ENCODE results near the gene PPM1L.

PPM1L gene

GRCh38 chr3:160935413-160936095, 179.5 kb downstream of the PPM1L start:
- Histone ChIP-seq H3K27ac (ENCODE audit: low read length) (no peak overlapping the region), H3K4me1 (ENCODE audit: control insufficient read depth in 1 of 2, insufficient read depth in 2 of 2, low read length in 2 of 2) (peaks cover 0 to 5% of the 10 kb centered on the region in 2 donors)

DNA sequence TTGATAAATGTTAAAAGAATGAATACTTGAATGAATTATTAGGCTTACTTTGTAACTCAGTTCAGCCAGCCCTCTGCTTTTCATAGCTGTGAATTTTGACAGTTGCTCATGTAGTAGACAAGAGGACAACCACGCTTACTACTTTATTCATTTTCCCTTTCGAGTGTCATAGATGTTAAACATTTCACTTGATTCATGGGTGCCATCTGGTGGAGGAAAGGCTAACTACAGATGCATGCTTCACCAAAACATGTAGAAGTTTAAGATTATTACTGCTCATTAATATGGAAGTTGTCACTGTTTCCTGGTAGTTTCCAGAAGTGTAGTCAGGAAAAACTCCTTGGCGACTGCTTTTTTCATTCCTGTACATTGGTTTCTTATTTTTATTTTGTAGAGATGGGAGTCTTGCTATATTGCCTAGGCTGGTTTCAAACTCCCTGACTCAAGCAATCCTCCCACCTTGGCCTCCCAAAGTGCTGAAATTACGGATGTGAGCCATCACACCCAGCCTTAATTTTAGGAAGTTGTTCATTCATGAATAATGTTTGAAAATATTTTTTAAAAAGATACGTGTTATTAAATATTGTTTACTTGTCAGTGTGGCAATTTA, 186.0 kb downstream of the PPM1L start:
- Histone ChIP-seq H3K4me3 (ENCODE audit: low read depth in 1 of 2, low read length in 2 of 2) (no peak overlapping the region), H3K27me3 (ENCODE audit: low read depth, low read length) (no peaks in the 10 kb centered on the region), H3K36me3 (ENCODE audit: control insufficient read depth in 1 of 2, insufficient read depth in 2 of 2, low read length in 2 of 2) (no peaks in the 10 kb centered on the region), H3K9me3 (ENCODE audit: control insufficient read depth in 1 of 2, low read length in 2 of 2) (no peaks in the 10 kb centered on the region), H3K27ac (ENCODE audit: low read length) (no peak overlapping the region), H3K4me1 (ENCODE audit: control insufficient read depth in 1 of 2, insufficient read depth in 2 of 2, low read length in 2 of 2) (no peaks in the 10 kb centered on the region)

More at GRCh38 chr3:160935413-160936095, 179.5 kb downstream of the PPM1L start:
- Histone ChIP-seq H3K9me3 (ENCODE audit: control insufficient read depth in 1 of 2, low read length in 2 of 2) (no peaks in the 10 kb centered on the region), H3K36me3 (ENCODE audit: control insufficient read depth in 1 of 2, insufficient read depth in 2 of 2, low read length in 2 of 2) (no peaks in the 10 kb centered on the region), H3K27me3 (ENCODE audit: low read depth, low read length) (no peaks in the 10 kb centered on the region), H3K4me3 (ENCODE audit: low read depth in 1 of 2, low read length in 2 of 2) (no peak overlapping the region)

DNA sequence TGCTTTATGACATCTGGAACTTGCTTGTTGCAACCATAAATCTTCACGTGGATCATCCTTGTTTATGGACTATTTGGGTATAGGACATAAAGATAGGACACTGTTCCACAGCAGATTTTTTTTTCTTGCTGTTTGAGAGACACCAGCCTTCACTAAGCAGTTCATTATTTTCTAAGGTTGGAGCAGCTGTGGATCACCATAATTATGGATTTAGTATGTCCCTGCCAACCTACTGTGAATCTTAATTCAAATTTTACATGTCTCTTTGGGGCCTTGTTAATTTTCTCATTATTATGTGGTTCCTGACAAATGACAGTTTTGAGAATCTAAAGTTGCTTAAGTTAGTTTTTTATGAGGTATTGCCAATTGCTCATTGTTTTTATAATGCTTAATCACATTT, 188.0 kb downstream of the PPM1L start:
- no peak overlapping the region for H3K4me3 ChIP-seq (ENCODE audit: low read depth in 1 of 2, low read length in 2 of 2)
- no peak overlapping the region for H3K27ac ChIP-seq (ENCODE audit: low read length)
- no peaks in the 10 kb centered on the region for H3K36me3 ChIP-seq (ENCODE audit: control insufficient read depth in 1 of 2, insufficient read depth in 2 of 2, low read length in 2 of 2)
- no peaks in the 10 kb centered on the region for H3K4me1 ChIP-seq (ENCODE audit: control insufficient read depth in 1 of 2, insufficient read depth in 2 of 2, low read length in 2 of 2)
- H3K27me3 ChIP-seq (ENCODE audit: low read depth, low read length): no peaks in the 10 kb centered on the region
- no peaks in the 10 kb centered on the region for H3K9me3 ChIP-seq (ENCODE audit: control insufficient read depth in 1 of 2, low read length in 2 of 2)

DNA sequence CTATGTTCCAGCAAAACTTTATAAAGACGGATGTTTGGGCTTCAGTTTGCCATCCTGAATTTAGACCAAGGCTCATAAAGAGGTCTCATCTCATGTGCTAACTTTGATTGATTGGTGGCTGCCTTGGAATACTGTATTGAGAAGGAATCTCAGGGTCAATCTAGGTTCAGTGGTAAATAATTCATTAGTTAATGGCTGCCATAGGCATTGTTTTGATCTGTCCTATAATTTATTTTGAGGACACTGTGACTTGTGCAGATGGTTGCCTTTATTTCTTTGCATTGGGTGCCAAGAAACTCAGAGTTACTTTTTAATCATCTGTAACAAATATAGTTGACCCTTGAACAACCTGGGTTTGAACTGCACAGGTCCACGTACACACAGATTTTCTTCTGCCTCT, 189.3 kb downstream of the PPM1L start:
- H3K9me3 ChIP-seq (ENCODE audit: control insufficient read depth in 1 of 2, low read length in 2 of 2): no peaks in the 10 kb centered on the region
- no peaks in the 10 kb centered on the region for H3K4me1 ChIP-seq (ENCODE audit: control insufficient read depth in 1 of 2, insufficient read depth in 2 of 2, low read length in 2 of 2)
- H3K4me3 ChIP-seq (ENCODE audit: low read depth in 1 of 2, low read length in 2 of 2): no peak overlapping the region
- no peaks in the 10 kb centered on the region for H3K27me3 ChIP-seq (ENCODE audit: low read depth, low read length)
- no peaks in the 10 kb centered on the region for H3K36me3 ChIP-seq (ENCODE audit: control insufficient read depth in 1 of 2, insufficient read depth in 2 of 2, low read length in 2 of 2)
- H3K27ac ChIP-seq (ENCODE audit: low read length): no peak overlapping the region

GRCh38 chr3:160948273-160948672, 192.2 kb downstream of the PPM1L start:
- Histone ChIP-seq H3K36me3 (ENCODE audit: control insufficient read depth in 1 of 2, insufficient read depth in 2 of 2, low read length in 2 of 2) (no peaks in the 10 kb centered on the region), H3K27ac (ENCODE audit: low read length) (no peak overlapping the region), H3K4me1 (ENCODE audit: control insufficient read depth in 1 of 2, insufficient read depth in 2 of 2, low read length in 2 of 2) (peaks cover 0 to 15% of the 10 kb centered on the region in 2 donors)

GRCh38 chr3:160949460-160949859, 193.4 kb downstream of the PPM1L start:
- H3K27me3 ChIP-seq (ENCODE audit: low read depth, low read length): no peaks in the 10 kb centered on the region
- no peaks in the 10 kb centered on the region for H3K36me3 ChIP-seq (ENCODE audit: control insufficient read depth in 1 of 2, insufficient read depth in 2 of 2, low read length in 2 of 2)
- H3K4me1 ChIP-seq (ENCODE audit: control insufficient read depth in 1 of 2, insufficient read depth in 2 of 2, low read length in 2 of 2): peaks cover 0 to 15% of the 10 kb centered on the region in 2 donors
- no peak overlapping the region for H3K27ac ChIP-seq (ENCODE audit: low read length)
- H3K9me3 ChIP-seq (ENCODE audit: control insufficient read depth in 1 of 2, low read length in 2 of 2): no peaks in the 10 kb centered on the region
- no peak overlapping the region for H3K4me3 ChIP-seq (ENCODE audit: low read depth in 1 of 2, low read length in 2 of 2)

More at GRCh38 chr3:160948273-160948672, 192.2 kb downstream of the PPM1L start:
- H3K27me3 ChIP-seq (ENCODE audit: low read depth, low read length): no peaks in the 10 kb centered on the region
- no peak overlapping the region for H3K4me3 ChIP-seq (ENCODE audit: low read depth in 1 of 2, low read length in 2 of 2)
- no peaks in the 10 kb centered on the region for H3K9me3 ChIP-seq (ENCODE audit: control insufficient read depth in 1 of 2, low read length in 2 of 2)

DNA sequence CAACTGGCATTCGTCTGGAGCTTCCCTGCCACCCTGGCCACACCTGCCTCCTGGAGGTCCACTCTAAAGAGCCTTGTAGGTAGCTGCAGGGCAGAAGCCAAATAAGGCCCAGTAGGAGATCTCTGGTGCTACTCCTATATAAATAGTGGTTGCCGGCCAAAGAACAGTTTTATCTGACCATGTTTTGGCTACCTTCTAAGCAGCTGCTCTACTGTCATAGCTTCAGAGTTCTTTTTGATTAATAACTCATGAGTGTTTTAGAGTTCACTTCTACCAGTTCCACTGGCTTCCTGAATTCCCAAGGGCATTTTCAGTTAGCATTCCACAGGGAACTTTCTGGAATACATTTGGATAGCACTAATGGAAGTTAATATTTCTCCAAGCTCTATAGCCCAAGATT, 194.5 kb downstream of the PPM1L start:
- Histone ChIP-seq H3K27ac (ENCODE audit: low read length) (no peak overlapping the region), H3K27me3 (ENCODE audit: low read depth, low read length) (no peaks in the 10 kb centered on the region), H3K9me3 (ENCODE audit: control insufficient read depth in 1 of 2, low read length in 2 of 2) (no peaks in the 10 kb centered on the region), H3K4me3 (ENCODE audit: low read depth in 1 of 2, low read length in 2 of 2) (no peak overlapping the region), H3K36me3 (ENCODE audit: control insufficient read depth in 1 of 2, insufficient read depth in 2 of 2, low read length in 2 of 2) (no peaks in the 10 kb centered on the region), H3K4me1 (ENCODE audit: control insufficient read depth in 1 of 2, insufficient read depth in 2 of 2, low read length in 2 of 2) (peaks cover 0 to 15% of the 10 kb centered on the region in 2 donors)

DNA sequence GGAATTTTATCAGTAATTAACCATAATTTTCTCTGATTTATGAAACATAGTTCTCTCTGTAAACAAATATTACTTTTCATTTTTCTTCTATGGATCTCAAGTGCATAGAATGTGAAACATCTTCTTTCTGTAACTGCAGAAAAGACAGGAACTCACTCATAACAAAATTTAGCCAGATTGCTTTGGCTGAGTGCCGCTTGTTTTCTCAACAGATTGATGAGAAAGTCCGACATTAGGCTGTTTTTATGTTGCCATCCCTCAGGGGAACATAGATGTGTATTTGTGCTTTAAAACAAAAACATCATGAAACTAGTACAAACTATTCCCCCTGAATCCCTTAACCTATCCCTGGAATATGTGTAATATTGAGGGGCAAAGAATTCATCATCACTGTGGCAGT, 194.9 kb downstream of the PPM1L start:
- Histone ChIP-seq H3K36me3 (ENCODE audit: control insufficient read depth in 1 of 2, insufficient read depth in 2 of 2, low read length in 2 of 2) (no peaks in the 10 kb centered on the region), H3K4me3 (ENCODE audit: low read depth in 1 of 2, low read length in 2 of 2) (no peak overlapping the region), H3K9me3 (ENCODE audit: control insufficient read depth in 1 of 2, low read length in 2 of 2) (no peaks in the 10 kb centered on the region), H3K4me1 (ENCODE audit: control insufficient read depth in 1 of 2, insufficient read depth in 2 of 2, low read length in 2 of 2) (peaks cover 0 to 15% of the 10 kb centered on the region in 2 donors), H3K27ac (ENCODE audit: low read length) (no peak overlapping the region), H3K27me3 (ENCODE audit: low read depth, low read length) (no peaks in the 10 kb centered on the region)

DNA sequence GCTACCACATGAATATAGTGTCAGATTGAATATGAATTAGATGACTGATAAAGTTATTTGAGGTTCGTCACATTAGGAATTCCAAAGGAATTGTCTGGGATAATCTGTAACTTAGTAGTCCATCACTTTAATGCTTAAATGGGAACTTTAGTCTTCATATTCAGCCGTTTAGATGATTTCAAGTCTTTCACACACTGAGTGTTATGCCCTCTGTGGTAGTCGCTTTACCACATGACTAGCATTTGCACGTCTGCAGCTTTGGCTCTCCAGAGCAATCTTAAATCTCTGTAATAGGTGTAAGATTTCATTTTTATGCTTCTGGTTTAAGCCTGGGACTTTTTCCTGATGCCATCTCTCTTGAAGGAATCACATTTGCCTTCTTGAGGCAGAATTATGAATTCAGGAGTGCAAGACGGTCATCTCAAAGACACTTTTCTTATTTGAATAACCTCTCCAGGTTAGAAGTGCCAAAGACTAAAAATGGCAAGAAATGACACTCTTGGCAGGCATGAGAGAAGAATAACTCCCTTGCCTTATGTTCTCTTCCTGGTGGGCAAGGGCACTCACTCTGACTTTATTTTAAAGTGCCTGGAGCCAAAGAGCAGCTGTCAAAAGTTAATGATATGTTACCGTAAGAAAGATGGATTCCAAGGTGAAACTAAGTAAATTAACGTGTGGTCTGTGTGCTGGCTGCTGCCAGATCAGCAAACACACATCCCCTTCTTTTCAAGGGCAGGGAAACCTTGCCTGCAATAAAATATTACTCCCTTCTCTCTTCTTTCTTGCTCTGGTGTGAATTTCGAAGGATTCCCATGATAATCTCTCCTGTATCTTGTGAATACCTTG, 195.8 kb downstream of the PPM1L start:
- H3K36me3 ChIP-seq (ENCODE audit: control insufficient read depth in 1 of 2, insufficient read depth in 2 of 2, low read length in 2 of 2): no peaks in the 10 kb centered on the region
- no peak overlapping the region for H3K4me3 ChIP-seq (ENCODE audit: low read depth in 1 of 2, low read length in 2 of 2)
- no peak overlapping the region for H3K27ac ChIP-seq (ENCODE audit: low read length)
- peaks cover 0 to 15% of the 10 kb centered on the region in 2 donors for H3K4me1 ChIP-seq (ENCODE audit: control insufficient read depth in 1 of 2, insufficient read depth in 2 of 2, low read length in 2 of 2)
- no peaks in the 10 kb centered on the region for H3K27me3 ChIP-seq (ENCODE audit: low read depth, low read length)
- H3K9me3 ChIP-seq (ENCODE audit: control insufficient read depth in 1 of 2, low read length in 2 of 2): no peaks in the 10 kb centered on the region

- H3K4me1 ChIP-seq (ENCODE audit: control insufficient read depth in 1 of 2, insufficient read depth in 2 of 2, low read length in 2 of 2): peaks cover 0 to 15% of the 10 kb centered on the region in 2 donors
- no peak overlapping the region for H3K4me3 ChIP-seq (ENCODE audit: low read depth in 1 of 2, low read length in 2 of 2)
- H3K9me3 ChIP-seq (ENCODE audit: control insufficient read depth in 1 of 2, low read length in 2 of 2): no peaks in the 10 kb centered on the region
- H3K27ac ChIP-seq (ENCODE audit: low read length): no peak overlapping the region
- no peaks in the 10 kb centered on the region for H3K36me3 ChIP-seq (ENCODE audit: control insufficient read depth in 1 of 2, insufficient read depth in 2 of 2, low read length in 2 of 2)
- H3K27me3 ChIP-seq (ENCODE audit: low read depth, low read length): no peaks in the 10 kb centered on the region
These were observed 197.7 kb downstream of the PPM1L start for GRCh38 chr3:160953686-160954085.

GRCh38 chr3:160956785-160957184, 200.8 kb downstream of the PPM1L start:
- Histone ChIP-seq H3K27ac (ENCODE audit: low read length) (no peak overlapping the region), H3K36me3 (ENCODE audit: control insufficient read depth in 1 of 2, insufficient read depth in 2 of 2, low read length in 2 of 2) (no peaks in the 10 kb centered on the region), H3K9me3 (ENCODE audit: control insufficient read depth in 1 of 2, low read length in 2 of 2) (no peaks in the 10 kb centered on the region), H3K4me1 (ENCODE audit: control insufficient read depth in 1 of 2, insufficient read depth in 2 of 2, low read length in 2 of 2) (peaks cover 0 to under 1% of the 10 kb centered on the region in 2 donors), H3K27me3 (ENCODE audit: low read depth, low read length) (no peaks in the 10 kb centered on the region), H3K4me3 (ENCODE audit: low read depth in 1 of 2, low read length in 2 of 2) (no peak overlapping the region)

All from muscle layer of duodenum (tissue), 2 donors.